ENCODE results near the gene HYDIN.

DNA sequence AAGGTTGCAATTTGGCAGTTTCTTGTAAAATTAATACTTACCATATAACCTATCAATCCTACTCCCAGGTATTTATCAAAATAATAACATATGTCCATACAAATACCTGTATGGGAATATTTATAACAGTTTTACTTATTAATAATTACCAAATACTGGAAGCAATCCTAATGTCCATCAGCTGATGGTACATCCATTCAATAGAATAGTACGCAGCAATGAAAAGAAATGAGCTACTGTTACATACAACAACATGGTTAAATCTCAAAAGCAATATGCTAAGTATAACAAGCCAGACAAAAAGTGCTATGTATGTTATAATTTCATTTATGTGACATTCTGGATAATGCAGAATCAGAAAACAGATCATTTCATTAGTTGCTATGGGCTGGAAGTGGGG is 1.2 kb downstream of the HYDIN start:
- TF ChIP-seq, protein P1, sequence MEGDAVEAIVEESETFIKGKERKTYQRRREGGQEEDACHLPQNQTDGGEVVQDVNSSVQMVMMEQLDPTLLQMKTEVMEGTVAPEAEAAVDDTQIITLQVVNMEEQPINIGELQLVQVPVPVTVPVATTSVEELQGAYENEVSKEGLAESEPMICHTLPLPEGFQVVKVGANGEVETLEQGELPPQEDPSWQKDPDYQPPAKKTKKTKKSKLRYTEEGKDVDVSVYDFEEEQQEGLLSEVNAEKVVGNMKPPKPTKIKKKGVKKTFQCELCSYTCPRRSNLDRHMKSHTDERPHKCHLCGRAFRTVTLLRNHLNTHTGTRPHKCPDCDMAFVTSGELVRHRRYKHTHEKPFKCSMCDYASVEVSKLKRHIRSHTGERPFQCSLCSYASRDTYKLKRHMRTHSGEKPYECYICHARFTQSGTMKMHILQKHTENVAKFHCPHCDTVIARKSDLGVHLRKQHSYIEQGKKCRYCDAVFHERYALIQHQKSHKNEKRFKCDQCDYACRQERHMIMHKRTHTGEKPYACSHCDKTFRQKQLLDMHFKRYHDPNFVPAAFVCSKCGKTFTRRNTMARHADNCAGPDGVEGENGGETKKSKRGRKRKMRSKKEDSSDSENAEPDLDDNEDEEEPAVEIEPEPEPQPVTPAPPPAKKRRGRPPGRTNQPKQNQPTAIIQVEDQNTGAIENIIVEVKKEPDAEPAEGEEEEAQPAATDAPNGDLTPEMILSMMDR (IDR thresholded peaks at IDR 0.05 in 2 of 3, conservative IDR thresholded peaks at IDR 0.05 in 1 of 3; ENCODE audit: borderline replicate concordance in 1 of 3, insufficient read depth in 1 of 3, low read depth in 2 of 3, low read length in 2 of 3), result no peak
- TF ChIP-seq SP1 (IDR thresholded peaks at IDR 0.05; ENCODE audit: low read depth) (no peak), POLR2AphosphoS5 (IDR thresholded peaks at IDR 0.05; ENCODE audit: low read depth, low read length) (no peak), EZH2 (IDR thresholded peaks at IDR 0.05) (no peak), POLR2A (IDR thresholded peaks at IDR 0.05; ENCODE audit: borderline replicate concordance, extremely low read depth, insufficient read depth, insufficient read length) (no peak), FOSL1 (IDR thresholded peaks at IDR 0.05; ENCODE audit: low read depth) (no peak), JUND (IDR thresholded peaks at IDR 0.05) (no peak), EZH2phosphoT487 (IDR thresholded peaks at IDR 0.05; ENCODE audit: borderline replicate concordance) (no peak), ELF1 (IDR thresholded peaks at IDR 0.05; ENCODE audit: borderline replicate concordance, low read depth) (no peak)
- TF ChIP-seq, protein P2, sequence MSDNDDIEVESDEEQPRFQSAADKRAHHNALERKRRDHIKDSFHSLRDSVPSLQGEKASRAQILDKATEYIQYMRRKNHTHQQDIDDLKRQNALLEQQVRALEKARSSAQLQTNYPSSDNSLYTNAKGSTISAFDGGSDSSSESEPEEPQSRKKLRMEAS (IDR thresholded peaks at IDR 0.05), result no peak
- TF ChIP-seq, protein P3, sequence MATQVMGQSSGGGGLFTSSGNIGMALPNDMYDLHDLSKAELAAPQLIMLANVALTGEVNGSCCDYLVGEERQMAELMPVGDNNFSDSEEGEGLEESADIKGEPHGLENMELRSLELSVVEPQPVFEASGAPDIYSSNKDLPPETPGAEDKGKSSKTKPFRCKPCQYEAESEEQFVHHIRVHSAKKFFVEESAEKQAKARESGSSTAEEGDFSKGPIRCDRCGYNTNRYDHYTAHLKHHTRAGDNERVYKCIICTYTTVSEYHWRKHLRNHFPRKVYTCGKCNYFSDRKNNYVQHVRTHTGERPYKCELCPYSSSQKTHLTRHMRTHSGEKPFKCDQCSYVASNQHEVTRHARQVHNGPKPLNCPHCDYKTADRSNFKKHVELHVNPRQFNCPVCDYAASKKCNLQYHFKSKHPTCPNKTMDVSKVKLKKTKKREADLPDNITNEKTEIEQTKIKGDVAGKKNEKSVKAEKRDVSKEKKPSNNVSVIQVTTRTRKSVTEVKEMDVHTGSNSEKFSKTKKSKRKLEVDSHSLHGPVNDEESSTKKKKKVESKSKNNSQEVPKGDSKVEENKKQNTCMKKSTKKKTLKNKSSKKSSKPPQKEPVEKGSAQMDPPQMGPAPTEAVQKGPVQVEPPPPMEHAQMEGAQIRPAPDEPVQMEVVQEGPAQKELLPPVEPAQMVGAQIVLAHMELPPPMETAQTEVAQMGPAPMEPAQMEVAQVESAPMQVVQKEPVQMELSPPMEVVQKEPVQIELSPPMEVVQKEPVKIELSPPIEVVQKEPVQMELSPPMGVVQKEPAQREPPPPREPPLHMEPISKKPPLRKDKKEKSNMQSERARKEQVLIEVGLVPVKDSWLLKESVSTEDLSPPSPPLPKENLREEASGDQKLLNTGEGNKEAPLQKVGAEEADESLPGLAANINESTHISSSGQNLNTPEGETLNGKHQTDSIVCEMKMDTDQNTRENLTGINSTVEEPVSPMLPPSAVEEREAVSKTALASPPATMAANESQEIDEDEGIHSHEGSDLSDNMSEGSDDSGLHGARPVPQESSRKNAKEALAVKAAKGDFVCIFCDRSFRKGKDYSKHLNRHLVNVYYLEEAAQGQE (IDR thresholded peaks at IDR 0.05; ENCODE audit: low read depth), result no peak
